Measurements from ENCODE around the gene LMNB1.
"Not testable (repeated sequence)": the region's sequence is repeated elsewhere in the genome, so short reads cannot be mapped to it uniquely, and the experiment has no call there.

Gene LMNB1, protein sequence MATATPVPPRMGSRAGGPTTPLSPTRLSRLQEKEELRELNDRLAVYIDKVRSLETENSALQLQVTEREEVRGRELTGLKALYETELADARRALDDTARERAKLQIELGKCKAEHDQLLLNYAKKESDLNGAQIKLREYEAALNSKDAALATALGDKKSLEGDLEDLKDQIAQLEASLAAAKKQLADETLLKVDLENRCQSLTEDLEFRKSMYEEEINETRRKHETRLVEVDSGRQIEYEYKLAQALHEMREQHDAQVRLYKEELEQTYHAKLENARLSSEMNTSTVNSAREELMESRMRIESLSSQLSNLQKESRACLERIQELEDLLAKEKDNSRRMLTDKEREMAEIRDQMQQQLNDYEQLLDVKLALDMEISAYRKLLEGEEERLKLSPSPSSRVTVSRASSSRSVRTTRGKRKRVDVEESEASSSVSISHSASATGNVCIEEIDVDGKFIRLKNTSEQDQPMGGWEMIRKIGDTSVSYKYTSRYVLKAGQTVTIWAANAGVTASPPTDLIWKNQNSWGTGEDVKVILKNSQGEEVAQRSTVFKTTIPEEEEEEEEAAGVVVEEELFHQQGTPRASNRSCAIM

DNA sequence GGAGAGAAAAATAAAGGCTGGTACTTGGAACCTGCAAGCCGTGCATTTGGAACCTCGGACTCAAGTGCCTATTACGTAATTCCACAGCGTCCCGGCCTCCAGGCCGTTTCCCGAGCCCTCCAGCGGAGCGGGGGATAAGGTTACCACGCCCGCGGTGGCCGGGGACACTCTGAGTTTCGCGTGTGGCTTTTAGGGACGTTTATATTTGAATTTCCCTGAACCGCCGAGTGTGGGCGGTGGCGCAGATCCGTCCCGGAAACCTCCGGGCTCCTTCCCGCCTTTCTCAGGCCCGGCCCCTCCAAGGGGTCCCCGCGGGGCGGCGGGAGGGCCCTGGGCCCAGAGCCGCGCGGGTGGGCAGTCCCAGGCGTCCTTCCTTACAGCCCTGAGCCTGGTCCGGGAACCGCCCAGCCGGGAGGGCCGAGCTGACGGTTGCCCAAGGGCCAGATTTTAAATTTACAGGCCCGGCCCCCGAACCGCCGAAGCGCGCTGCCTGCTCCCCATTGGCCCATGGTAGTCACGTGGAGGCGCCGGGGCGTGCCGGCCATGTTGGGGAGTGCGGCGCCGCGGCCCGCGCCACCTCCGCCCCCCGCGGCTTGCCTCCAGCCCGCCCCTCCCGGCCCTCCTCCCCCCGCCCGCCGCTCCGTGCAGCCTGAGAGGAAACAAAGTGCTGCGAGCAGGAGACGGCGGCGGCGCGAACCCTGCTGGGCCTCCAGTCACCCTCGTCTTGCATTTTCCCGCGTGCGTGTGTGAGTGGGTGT is at the start of gene LMNB1:
Gene LMNB1 (plus strand): TSS at position 638 of the 758 bp plus-strand sequence. CDS start 373 bp downstream, outside the sequence.
- peak; percentile 97 for DNase-seq

- no peak for DNase-seq
Measured at GRCh38 chr5:126732716-126733115, 44.2 kb upstream of the LMNB1 start.

GRCh38 chr5:126734573-126734972 is 42.4 kb upstream of the LMNB1 start:
- DNase-seq: not testable (repeated sequence)

DNA sequence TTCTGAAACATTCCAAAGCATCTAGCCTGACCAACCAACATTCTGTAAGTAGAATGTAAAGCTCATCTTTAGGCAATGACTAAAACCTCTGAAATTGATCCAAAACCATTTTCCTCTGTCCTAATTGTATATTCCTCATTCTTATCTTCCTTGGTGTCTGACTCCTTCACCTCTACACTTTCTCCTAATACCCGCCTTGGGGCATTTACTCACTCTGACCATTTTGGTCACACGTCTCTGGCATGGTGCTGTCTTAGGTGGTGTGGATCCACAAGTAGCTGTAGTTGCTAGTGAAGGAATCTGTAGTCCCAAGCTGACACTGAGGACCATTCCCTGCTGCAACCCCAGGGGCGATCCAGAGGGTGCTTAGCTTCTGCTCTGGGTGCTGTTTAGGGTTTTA is 40.8 kb upstream of the LMNB1 start:
- no peak for DNase-seq

- DNase-seq: no peak
Measured at GRCh38 chr5:126741361-126741760, 35.6 kb upstream of the LMNB1 start.

DNA sequence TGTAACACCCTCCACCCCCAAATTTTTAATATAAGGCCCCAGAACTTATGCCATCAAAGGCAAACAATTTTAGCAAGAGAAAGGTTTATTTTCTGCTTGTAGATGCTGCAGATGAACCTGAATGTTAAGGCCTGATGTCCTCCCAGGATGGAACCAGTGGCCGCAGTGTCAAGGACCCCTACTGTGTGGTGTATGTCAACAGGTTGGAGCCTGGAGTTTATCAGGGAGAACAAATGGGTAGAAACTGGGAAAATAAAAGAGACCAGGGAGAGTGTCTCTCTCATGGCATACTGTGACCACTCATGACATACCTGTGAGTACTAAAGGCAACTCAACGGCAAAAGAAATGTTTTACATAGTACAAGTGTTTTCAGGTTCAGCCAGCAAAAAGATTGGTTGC is 34.5 kb upstream of the LMNB1 start:
- no peak for DNase-seq

DNA sequence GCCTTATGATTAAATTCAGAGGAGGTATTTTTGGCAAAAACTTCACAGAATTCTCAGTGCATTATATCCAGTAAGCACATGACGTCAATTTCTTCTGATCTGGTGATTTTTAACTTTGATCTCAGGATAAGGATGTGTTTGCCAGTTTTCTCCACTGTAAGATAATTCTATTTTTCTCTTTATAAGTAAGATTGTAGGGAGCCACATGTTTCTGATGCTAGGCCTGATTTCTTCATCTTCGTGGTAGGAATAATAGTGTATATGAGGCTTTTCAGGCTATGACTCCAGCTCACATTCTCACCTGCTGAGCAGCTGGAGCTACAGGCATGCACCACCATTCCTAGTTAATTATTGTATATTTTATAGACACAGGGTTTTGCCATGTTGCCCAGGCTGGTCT is 32.1 kb upstream of the LMNB1 start:
- DNase-seq: no peak

- no peak for DNase-seq
Measured at GRCh38 chr5:126745259-126745992, 31.5 kb upstream of the LMNB1 start.

GRCh38 chr5:126746290-126746689 is 30.6 kb upstream of the LMNB1 start:
- DNase-seq: no peak

DNA sequence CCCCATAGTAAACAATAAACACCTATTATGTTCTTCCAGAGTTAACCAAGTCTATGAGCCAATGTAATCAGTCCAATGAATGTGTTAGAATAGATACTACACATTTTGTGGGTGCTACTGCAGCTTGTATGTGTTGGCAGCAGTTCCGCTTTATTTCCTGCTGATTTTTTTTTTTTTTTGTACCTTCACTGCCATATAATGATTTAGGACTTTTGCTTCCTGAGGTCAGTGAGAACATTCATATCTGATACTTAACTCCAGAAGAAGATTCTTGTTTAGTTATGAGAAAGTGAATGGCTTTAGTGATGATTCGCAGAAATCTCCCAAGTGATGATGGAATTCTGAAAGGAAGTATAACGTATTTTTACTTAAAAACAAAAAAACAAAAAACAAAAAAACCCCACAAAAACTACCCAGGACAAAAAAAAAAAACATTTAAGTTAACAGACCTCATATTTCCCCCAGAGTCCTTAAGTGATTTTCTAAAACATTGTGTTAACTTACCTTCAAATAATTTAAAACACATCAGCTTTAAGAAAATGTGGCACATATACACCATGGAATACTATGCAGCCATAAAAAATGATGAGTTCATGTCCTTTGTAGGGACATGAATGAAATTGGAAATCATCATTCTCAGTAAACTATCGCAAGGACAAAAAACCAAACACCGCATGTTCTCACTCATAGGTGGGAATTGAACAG is 24.7 kb upstream of the LMNB1 start:
- peak; percentile 32 for DNase-seq

GRCh38 chr5:126753227-126753626 is 23.7 kb upstream of the LMNB1 start:
- DNase-seq: no peak

DNA sequence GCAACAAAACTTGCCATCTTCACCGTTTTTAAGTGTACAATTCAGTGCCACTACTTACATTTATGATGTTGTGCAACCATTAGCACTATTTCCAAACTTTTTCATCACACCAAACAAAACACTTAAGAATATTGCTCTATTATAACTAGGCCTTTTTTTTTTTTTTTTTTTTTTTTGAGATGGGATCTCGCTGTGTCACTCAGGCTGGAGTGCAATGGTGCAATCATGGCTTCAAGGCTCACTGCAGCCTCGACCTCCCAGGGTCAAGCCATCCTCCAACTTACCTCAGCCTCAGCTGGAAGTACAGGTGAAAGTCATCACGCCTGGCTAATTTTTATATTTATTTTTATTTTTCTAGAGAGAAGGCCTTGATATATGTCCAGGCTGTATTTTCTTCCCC is 22.3 kb upstream of the LMNB1 start:
- peak; percentile 53 for DNase-seq

- DNase-seq: no peak
Measured at GRCh38 chr5:126755593-126755992, 21.3 kb upstream of the LMNB1 start.

- DNase-seq: peak; percentile 61
Measured at GRCh38 chr5:126757713-126758357, 19.1 kb upstream of the LMNB1 start.

GRCh38 chr5:126763371-126763770 is 13.6 kb upstream of the LMNB1 start:
- no peak for DNase-seq

DNA sequence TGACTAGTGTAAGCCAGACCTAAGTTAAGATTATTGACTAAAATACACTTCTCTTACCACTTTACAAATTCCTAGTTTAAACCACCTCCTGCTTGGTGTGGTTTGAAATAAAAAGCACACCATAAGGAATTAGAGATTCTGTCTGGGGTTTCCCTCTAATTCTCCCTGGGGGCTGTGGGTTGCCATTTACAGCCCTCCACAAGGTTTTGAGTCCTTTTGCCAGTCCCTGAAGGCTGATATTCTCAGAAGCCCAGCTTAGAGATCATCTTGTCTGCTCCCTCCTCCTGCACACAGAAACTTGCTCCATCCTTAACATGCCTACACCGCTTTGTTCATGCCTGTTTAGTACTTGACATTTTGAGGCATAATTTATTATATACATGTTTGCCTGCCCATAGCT is 7.2 kb upstream of the LMNB1 start:
- DNase-seq: no peak

DNA sequence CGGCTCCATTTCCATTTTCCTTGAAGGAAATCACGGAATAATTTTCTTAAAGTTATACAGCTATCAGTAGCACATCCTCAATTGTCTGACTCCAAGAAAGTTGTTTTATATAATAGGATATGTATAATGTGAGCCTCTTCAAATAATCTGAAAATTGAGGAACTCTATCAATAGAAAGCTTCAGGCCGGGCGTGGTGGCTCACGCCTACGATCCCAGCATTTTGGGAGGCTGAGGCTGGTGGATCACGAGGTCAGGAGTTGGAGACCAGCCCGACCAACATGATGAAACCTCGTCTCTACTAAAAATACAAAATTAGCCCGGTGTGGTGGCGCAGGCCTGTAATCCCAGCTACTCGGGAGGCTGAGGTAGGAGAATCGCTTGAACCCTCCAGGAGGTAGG is 3.4 kb upstream of the LMNB1 start:
- DNase-seq: not testable (repeated sequence)

GRCh38 chr5:126774595-126774994 is 2.3 kb upstream of the LMNB1 start:
- DNase-seq: not testable (repeated sequence)

- peak; percentile 64 for DNase-seq
Measured at GRCh38 chr5:126777257-126777974, 480 bp downstream of the LMNB1 start.

DNA sequence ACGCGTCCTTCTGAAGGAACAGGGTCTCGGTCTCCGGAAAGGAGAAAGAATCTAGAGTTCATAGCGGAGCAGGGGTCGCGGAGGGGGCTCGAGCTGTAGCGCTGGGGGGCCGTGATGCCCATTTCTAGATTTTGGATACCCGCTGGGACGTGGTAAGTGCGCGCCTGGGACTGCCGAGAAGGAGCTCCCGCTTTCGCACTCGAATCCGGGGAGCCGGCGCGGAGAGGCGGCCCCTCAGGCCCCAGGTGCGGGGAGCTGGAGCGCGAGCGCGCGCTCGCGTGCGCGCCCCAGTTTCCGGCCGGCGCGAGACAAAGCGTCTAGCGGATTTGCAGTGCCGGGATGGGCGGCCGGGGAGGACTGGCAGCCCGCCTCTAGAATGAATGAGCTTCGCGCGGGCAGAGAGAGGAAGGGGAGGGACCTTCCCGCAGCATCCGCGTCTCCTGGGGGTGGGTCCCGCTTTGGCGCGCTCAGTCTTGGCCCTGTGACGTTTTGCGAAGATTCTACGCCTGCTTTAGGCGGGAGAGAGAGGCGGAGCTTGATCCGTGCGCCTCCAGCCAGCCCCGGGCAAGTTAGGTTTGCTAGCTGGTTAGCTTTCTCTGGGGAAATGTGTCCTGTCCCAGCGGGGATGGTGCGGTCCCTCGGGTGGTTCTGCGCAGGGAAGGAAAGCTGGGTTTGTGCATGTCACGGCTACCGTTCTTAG is 1.2 kb downstream of the LMNB1 start:
- DNase-seq: peak; percentile 98

All from hematopoietic multipotent progenitor cell treated with erythropoietin and hydrocortisone succinate and interleukin-3 and kit ligand, for 6 days (in vitro differentiated cells).